Progenitor cell of endocrine pancreas (in vitro differentiated cells): ENCODE measurements around the gene COLGALT1. TPM values are rescaled to one million over a fixed set of nuclear protein-coding genes. Genes with fewer than 3 reads are reported as not detected.

Experiments used
- DNase-seq: peaks from one replicate; pipeline ENCODE4 v3.0.0; 2021; ENCODE audit warnings: low spot score; ENCODE audit not compliant: unreplicated experiment
- H3K27ac Mint-ChIP-seq: 2 replicates; pipeline ENCODE4 v1.8.0; 2021; ENCODE audit warnings: mild to moderate bottlenecking, moderate library complexity, mixed read lengths
- H3K27me3 Mint-ChIP-seq: 2 replicates; pipeline ENCODE4 v1.8.0; 2021; ENCODE audit warnings: mixed read lengths
- H3K36me3 Mint-ChIP-seq: 2 replicates; pipeline ENCODE4 v1.8.0; 2022; ENCODE audit warnings: mixed read lengths; ENCODE audit not compliant: insufficient read depth
- H3K4me1 Mint-ChIP-seq: 2 replicates; pipeline ENCODE4 v1.8.0; 2021; ENCODE audit warnings: low read depth, mixed read lengths
- H3K4me3 Mint-ChIP-seq: 2 replicates; pipeline ENCODE4 v1.8.0; 2021; ENCODE audit warnings: low read depth, mild to moderate bottlenecking, moderate library complexity, mixed read lengths
- H3K9me3 Mint-ChIP-seq: 2 replicates; pipeline ENCODE4 v1.8.0; 2021; ENCODE audit warnings: low read depth, mixed read lengths
- total RNA-seq: library from RNA; stranded (reverse); gene quantifications from 2 replicates; pipeline ENCODE4 v1.2.1, GENCODE V29; 2021
- TF ChIP-seq, protein P1 (sequence below): fragments of 200-600 bp; sonication (generic); IDR thresholded peaks from one replicate; pipeline ENCODE4 v1.5.0; 2021; ENCODE audit warnings: antibody characterized with exemption, mild to moderate bottlenecking; ENCODE audit not compliant: unreplicated experiment

COLGALT1 gene
- total RNA-seq, 1 donor from 2014 or later, result 54.3 TPM

DNA sequence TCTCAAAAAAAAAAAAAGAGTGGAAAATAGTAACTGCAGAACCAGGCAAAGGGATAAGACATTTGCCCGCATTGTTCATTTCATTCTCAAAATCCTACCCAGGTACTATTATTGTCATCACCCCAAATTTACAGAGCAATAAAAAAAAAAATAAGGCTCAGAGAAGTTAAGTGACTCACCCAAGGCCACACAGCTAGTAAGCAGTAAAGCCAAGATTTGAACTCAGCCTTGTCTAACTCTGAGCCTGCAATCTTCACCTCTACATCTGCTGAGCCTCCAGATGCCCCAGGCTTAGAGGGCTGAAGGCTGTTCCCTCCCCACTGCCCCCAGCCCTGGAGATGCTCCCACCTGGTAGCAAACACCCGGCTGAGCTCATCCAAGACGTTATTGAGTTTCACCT lies 71.7 kb downstream of the COLGALT1 start:
- DNase-seq, result no peak
- Mint-ChIP-seq H3K27me3 (no peaks in the 10 kb centered on the region), H3K4me3 (no peak overlapping the region), H3K4me1 (no peaks in the 10 kb centered on the region), H3K27ac (no peak overlapping the region), H3K36me3 (no peaks in the 10 kb centered on the region), H3K9me3 (no peaks in the 10 kb centered on the region)
- TF ChIP-seq, protein P1, sequence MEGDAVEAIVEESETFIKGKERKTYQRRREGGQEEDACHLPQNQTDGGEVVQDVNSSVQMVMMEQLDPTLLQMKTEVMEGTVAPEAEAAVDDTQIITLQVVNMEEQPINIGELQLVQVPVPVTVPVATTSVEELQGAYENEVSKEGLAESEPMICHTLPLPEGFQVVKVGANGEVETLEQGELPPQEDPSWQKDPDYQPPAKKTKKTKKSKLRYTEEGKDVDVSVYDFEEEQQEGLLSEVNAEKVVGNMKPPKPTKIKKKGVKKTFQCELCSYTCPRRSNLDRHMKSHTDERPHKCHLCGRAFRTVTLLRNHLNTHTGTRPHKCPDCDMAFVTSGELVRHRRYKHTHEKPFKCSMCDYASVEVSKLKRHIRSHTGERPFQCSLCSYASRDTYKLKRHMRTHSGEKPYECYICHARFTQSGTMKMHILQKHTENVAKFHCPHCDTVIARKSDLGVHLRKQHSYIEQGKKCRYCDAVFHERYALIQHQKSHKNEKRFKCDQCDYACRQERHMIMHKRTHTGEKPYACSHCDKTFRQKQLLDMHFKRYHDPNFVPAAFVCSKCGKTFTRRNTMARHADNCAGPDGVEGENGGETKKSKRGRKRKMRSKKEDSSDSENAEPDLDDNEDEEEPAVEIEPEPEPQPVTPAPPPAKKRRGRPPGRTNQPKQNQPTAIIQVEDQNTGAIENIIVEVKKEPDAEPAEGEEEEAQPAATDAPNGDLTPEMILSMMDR, result no peak

DNA sequence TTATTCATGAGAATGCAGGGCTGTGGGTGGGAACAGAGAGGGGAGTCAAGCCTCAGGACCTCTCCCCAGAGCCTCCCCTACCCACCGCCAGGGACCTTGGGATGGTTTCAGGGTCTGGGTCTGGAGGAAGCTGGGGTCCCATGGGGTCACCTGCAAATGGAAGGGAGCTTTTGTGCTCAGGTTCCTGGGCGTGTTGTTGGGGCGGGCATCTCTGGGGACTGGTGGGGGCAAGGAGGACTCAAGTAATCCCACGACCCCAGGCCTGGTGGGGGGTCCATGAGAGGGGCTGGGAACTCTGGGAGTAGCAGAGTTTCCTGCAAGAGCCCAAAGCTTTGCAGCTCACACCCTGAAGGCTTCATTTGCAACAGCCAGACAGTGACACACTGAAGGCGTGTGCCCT lies 72.5 kb downstream of the COLGALT1 start:
- TF ChIP-seq, protein P1, result no peak
- H3K27me3 Mint-ChIP-seq, result no peaks in the 10 kb centered on the region

DNA sequence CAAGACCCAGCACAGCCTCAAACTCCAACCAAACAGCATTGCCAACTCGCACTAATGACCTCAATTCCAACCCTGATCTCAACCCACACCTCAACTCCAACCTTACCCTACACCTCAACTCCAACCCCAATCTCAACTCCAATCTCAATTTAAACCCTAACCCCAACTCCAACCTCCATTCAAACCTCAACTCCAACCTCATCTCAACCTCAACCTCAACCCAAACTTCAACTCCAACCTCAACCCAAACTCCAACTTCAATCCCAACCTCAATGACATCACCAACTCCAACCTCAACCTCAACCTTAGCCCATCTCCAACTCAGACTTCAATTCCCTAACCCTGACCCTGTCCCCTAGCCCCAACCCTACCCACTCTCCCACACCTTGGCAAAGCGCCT lies 74.3 kb downstream of the COLGALT1 start:
- Mint-ChIP-seq H3K9me3 (no peaks in the 10 kb centered on the region), H3K4me3 (no peak overlapping the region), H3K27me3 (no peaks in the 10 kb centered on the region), H3K36me3 (no peaks in the 10 kb centered on the region), H3K4me1 (no peaks in the 10 kb centered on the region), H3K27ac (no peak overlapping the region)
- TF ChIP-seq, protein P1, result no peak
- no peak for DNase-seq

More for the DNA sequence above, 72.5 kb downstream of the COLGALT1 start:
- Mint-ChIP-seq H3K4me3 (no peak overlapping the region), H3K27ac (no peak overlapping the region), H3K9me3 (no peaks in the 10 kb centered on the region), H3K36me3 (no peaks in the 10 kb centered on the region), H3K4me1 (no peaks in the 10 kb centered on the region)
- no peak for DNase-seq

DNA sequence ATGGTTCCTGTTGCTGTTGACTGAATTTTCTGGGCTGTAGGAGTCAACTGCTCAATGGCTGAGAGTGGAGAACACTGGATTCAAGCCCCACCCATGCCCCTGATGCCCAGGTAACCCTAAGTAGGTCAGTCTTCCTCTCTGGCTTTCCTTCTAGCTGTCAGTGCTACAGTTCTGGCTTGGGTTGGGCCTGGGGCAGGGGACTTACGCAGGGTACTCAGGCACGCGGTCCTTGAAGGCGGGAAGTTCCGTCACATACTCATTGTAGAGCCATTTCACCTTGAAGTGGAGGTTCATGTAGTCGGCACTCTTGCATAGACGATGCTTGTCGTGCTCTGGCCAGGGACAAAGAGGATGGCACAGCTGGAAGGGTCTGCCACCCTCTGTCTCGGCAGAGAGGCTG lies 77.1 kb downstream of the COLGALT1 start:
- Mint-ChIP-seq H3K9me3 (no peaks in the 10 kb centered on the region), H3K36me3 (no peaks in the 10 kb centered on the region), H3K27ac (no peak overlapping the region), H3K4me3 (no peak overlapping the region), H3K27me3 (no peaks in the 10 kb centered on the region), H3K4me1 (no peaks in the 10 kb centered on the region)
- TF ChIP-seq, protein P1, result no peak
- DNase-seq, result no peak

Other genes with a start within 250 kb of the COLGALT1 start
- gene MRPL34, start 249.8 kb upstream of the COLGALT1 start, total RNA-seq, result 54.0 and 54.4 TPM in 2 replicates
- 38.6 and 41.4 TPM in 2 replicates for gene DDA1, start 246.1 kb upstream of the COLGALT1 start, total RNA-seq
- 45.2 and 45.3 TPM in 2 replicates for gene ANO8, start 220.8 kb upstream of the COLGALT1 start, total RNA-seq
- 44.5 and 46.9 TPM in 2 replicates for gene GTPBP3, start 218.1 kb upstream of the COLGALT1 start, total RNA-seq
- 0.12 and 0.42 TPM in 2 replicates for gene PLVAP, start 178.3 kb upstream of the COLGALT1 start, total RNA-seq
- gene CCDC194, start 161.5 kb upstream of the COLGALT1 start, total RNA-seq, result not detected in 2 replicates
- 0.60 and 0.67 TPM in 2 replicates for gene BST2, start 150.0 kb upstream of the COLGALT1 start, total RNA-seq
- 50.7 and 56.6 TPM in 2 replicates for gene MVB12A, start 135.6 kb upstream of the COLGALT1 start, total RNA-seq
- gene TMEM221, start 107.0 kb upstream of the COLGALT1 start, total RNA-seq, result 3.6 and 4.5 TPM in 2 replicates
- gene NXNL1, start 94.7 kb upstream of the COLGALT1 start, total RNA-seq, result not detected in 2 replicates
- 16.7 and 19.8 TPM in 2 replicates for gene SLC27A1, start 85.1 kb upstream of the COLGALT1 start, total RNA-seq
- 102 and 107 TPM in 2 replicates for gene PGLS, start 44.0 kb upstream of the COLGALT1 start, total RNA-seq
- gene UNC13A, start 132.7 kb downstream of the COLGALT1 start, total RNA-seq, result 3.9 and 4.0 TPM in 2 replicates
- gene MAP1S, start 163.8 kb downstream of the COLGALT1 start, total RNA-seq, result 74.9 and 94.2 TPM in 2 replicates
- gene FCHO1, start 195.8 kb downstream of the COLGALT1 start, total RNA-seq, result 0.98 and 2.2 TPM in 2 replicates
- gene B3GNT3, start 239.5 kb downstream of the COLGALT1 start, total RNA-seq, result 0.13 TPM in 1 of 2 replicates, not detected in the other